GM13977 (cell line): Measurements from ENCODE around the gene TBC1D7.

Experiments used
- DNase-seq: peaks from one replicate; pipeline ENCODE4 v3.0.0; 2012; ENCODE audit warnings: low spot score
- CTCF ChIP-seq: IDR thresholded peaks from 2 replicates; pipeline ENCODE4 v1.5.1; 2012; ENCODE audit warnings: mild to moderate bottlenecking, control low read depth; ENCODE audit not compliant: insufficient read depth; ENCODE audit errors: extremely low read depth, missing control alignments
- in situ Hi-C: fragments of 300-500 bp; cut with MboI; formaldehyde crosslinking; loops from one replicate; pipeline ENCODE4 v1.12.0; 2022; ENCODE audit warnings: low sequenced_read_pairs, low pct_unique_long_range_greater_than_20kb, mixed read lengths, inconsistent platforms; ENCODE audit not compliant: unreplicated experiment

Gene TBC1D7

GRCh38 chr6:13289789-13290318 lies 38.5 kb downstream of the TBC1D7 start:
- DNase-seq = no peak
- in situ Hi-C loops = no loop called here
- TF ChIP-seq CTCF = no peak

GRCh38 chr6:13288969-13289391 lies 39.4 kb downstream of the TBC1D7 start:
- TF ChIP-seq CTCF = no peak
- no peak for DNase-seq
- in situ Hi-C loops = no loop called here

GRCh38 chr6:13288481-13288880 lies 39.9 kb downstream of the TBC1D7 start:
- no peak for DNase-seq
- in situ Hi-C loops = no loop called here
- TF ChIP-seq CTCF = no peak

- no peak for DNase-seq
- TF ChIP-seq CTCF = no peak
- in situ Hi-C loops = no loop called here
These were observed 41.2 kb downstream of the TBC1D7 start for GRCh38 chr6:13287104-13287503.

GRCh38 chr6:13286181-13286580 lies 42.2 kb downstream of the TBC1D7 start:
- in situ Hi-C loops = no loop called here
- DNase-seq = no peak
- TF ChIP-seq CTCF = no peak

- TF ChIP-seq CTCF = no peak
- no peak for DNase-seq
- in situ Hi-C loops = no loop called here
These were observed 42.6 kb downstream of the TBC1D7 start for GRCh38 chr6:13285705-13286104.

GRCh38 chr6:13284646-13285045 lies 43.7 kb downstream of the TBC1D7 start:
- DNase-seq = no peak
- in situ Hi-C loops = no loop called here
- no peak for TF ChIP-seq CTCF
